HG02798 (cell line): Measurements from ENCODE around the gene ZNF423.

ENCODE experiments used
- ATAC-seq: cut with Tn5 transposase; IDR thresholded peaks from one replicate; pipeline ENCODE4 v1.9.1; 2021; ENCODE audit warnings: mild to moderate bottlenecking; ENCODE audit not compliant: unreplicated experiment, poor library complexity

The ZNF423 gene

GRCh38 chr16:49635009-49635350 is 220.9 kb downstream of the ZNF423 start:
- no peak for ATAC-seq

- ATAC-seq, result no peak
Measured at GRCh38 chr16:49634235-49635008, 221.5 kb downstream of the ZNF423 start.

- no peak for ATAC-seq
Measured at GRCh38 chr16:49632795-49633184, 223.1 kb downstream of the ZNF423 start.

- ATAC-seq, result no peak
Measured at GRCh38 chr16:49632086-49632794, 223.7 kb downstream of the ZNF423 start.

DNA sequence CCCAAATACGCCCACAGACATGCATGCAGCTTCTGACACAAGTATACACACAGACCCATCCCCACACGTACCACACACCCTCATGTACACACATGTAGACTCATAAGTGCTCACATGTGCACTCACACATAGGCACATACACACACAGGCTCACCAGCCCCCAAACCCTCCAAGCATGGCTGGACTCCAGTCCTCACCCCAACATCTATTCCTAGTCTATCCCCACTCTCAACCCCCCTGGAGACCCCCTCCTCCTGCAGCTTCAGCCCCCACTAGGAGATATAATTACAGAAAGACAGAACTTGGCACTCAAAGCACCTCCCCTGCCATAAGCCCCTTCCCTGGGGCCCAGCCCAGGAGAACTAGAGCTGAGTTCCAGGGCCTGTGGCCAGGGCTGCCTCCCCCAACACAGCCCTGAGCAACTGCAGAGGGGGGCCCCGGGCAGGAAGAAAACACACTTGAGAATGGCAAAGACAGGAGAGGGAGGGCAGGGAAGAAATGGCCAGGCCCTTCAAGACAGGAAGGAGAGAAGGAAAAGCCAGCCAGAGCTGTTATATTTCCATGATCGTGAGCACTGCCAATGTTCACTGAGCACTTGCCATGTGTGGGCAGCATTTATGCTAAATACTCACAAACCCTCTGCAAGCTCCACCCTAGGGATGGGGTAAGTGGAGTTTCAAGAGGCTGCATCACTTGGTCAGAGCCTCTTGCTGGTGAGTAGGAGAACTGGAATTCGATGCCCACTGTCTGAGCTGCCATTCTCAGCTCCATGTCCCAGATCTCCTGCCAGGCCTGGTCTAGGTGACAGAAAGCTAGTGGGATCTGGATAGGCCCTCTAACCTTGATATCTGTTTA is 224.5 kb downstream of the ZNF423 start:
- ATAC-seq, result no peak

DNA sequence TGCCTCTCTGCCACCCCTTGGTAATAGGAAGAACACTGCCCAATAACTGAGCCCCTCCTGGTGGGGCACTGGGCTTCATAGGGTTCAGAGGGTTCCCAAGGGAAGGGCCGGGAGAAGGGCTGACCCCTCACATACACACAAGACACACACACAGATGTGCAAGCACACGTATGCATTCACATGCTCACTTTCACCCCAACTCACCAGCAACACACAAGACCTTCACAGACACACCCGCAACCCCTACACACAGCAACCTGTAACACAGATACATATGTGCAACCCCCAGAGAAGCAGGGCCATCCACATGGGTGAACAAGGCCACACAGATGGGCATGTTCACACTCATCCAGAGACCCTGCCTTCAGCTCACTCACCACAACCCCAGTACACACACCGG is 225.1 kb downstream of the ZNF423 start:
- ATAC-seq, result no peak

DNA sequence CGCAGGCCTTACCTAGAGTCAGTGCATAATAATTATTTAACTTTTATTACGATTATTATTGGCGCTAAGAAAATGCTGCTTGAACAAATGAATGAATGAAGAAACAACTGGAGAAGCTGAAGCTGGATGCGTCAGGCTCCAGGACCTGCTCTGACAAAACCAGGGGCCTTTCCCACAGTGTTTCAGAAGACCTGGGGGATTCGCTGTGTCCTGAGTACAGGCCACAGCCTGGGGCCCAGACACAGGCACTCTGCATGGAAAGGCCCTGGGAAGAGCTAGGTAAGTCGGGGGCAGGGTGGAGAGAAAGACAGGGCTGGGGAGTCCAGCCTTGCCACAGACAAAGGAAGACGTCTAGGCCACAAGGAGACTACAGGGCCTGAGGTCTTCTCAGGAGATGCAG is 226.1 kb downstream of the ZNF423 start:
- ATAC-seq, result no peak

- ATAC-seq, result no peak
Measured at GRCh38 chr16:49628148-49628547, 227.8 kb downstream of the ZNF423 start.

DNA sequence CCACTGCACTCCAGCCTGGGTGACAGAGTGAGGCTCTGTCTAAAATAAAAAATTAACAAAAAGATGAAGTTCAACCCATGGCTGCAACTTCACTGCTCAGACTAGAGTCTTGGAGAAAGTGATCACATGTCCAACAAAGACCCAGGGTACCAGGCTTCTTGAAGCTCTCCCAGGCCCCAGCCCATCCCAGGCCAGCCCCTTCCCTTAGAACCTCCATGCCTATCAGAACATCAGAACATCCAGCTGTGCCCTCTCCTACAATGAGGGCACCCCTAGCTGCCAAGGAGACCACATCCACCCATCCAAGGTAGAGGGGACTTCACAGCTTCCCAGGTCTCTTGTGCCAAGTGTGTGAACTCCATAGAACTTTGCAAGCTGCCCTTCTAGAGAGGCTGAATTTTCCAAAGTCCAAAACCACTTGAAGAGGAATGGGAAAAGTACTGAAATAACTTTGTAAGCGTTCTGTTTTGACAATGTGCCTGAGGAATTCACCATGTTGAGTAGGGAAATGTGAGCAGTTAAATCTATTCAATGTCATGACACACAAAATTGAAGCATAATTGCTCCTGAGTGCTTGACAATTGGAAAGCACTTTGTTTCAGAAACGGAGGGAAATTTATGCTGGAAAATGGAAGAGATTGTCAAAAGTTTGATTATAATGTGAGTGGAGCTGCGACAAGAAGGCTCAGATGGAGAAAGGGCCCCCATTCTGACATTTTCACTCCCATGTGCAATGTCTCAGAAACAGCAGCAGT is 230.4 kb downstream of the ZNF423 start:
- no peak for ATAC-seq

GRCh38 chr16:49623501-49624266 is 232.2 kb downstream of the ZNF423 start:
- no peak for ATAC-seq

GRCh38 chr16:49622421-49623402 is 233.2 kb downstream of the ZNF423 start:
- ATAC-seq, result no peak

GRCh38 chr16:49622084-49622390 is 233.9 kb downstream of the ZNF423 start:
- ATAC-seq, result no peak

GRCh38 chr16:49621241-49622083 is 234.4 kb downstream of the ZNF423 start:
- no peak for ATAC-seq

- no peak for ATAC-seq
Measured at GRCh38 chr16:49620869-49621240, 235.1 kb downstream of the ZNF423 start.

GRCh38 chr16:49620158-49620868 is 235.6 kb downstream of the ZNF423 start:
- ATAC-seq, result no peak

GRCh38 chr16:49619811-49620157 is 236.1 kb downstream of the ZNF423 start:
- no peak for ATAC-seq

DNA sequence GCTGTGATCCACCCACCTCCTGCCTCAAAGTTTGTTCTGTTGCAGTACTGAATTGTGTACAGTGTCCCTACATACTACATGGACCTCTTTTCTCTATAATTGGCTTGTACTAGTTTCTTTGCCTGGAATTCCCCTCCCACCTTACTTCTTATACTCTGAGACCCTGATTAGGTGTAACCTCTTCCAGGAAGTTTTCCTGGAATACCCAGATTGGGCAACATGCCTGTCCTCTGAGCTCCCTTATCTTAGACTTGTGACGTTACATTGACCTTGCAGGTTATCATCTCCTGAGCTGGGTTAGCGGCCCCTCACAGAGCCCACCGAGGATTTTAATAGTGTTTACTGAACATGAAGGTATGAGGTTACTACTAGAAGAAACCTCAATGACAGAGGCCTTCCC is 237.0 kb downstream of the ZNF423 start:
- ATAC-seq, result no peak
